ENCODE measurements around the gene TBX4.
"Not testable (repeated sequence)": the region's sequence is repeated elsewhere in the genome, so short reads cannot be mapped to it uniquely, and the experiment has no call there.

TBX4 gene

DNA sequence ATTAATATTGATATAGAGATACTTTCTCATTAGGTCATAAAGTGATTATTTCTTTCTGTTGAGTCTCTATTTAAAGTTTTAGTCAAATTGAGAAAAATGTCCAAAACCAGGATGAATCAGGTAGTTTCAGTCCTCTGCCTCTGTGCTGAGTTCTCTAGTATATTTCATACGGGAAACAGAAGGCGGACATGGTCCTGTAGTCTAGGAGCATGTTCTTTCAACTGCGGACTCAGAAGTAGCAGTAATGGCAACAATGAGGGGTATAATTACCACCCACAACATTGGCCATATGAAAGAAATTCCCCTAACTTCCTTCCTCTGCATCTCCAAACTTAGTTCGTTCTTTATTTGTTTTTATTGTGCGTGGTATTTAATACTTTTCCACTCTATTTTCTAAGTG lies 50.1 kb downstream of the TBX4 start:
- DNase-seq = no peak

DNA sequence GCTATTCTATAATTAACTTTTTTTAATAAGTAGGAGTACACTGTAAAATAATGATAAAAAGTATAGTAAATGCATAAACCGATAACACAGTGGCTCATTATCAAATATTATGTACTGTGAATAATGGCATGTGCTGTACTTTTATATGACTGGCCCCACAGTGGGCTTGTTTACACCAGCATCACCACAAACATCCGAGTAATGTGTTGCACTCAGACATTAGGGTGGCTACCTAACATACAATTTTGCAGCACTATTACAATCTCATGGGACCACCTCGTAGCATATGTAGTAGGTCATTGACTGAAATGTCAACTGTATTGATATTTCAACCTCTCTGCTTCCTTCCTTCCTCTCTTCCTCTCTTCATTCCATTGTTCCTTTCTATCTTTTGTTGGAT lies 51.7 kb downstream of the TBX4 start:
- DNase-seq = no peak

DNA sequence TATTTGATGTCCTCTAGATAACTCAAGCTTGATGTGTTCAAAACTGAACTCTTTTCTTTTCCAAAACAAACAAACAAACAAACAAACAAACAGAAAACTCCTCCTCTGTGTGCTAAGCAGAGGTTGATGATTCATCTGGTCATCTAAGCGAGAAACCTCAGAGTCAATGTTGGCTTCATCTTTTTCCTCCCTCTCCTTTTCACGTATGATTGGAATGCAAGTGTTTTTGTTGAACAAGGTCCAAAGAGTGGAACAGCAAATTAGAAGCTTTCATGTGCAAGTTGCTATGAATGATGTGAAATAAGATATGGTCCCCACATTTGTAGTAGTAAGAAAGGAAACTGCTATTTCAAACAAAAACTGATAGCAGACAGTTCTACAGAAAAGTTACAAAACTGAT lies 52.5 kb downstream of the TBX4 start:
- peak; percentile 91 for DNase-seq

DNA sequence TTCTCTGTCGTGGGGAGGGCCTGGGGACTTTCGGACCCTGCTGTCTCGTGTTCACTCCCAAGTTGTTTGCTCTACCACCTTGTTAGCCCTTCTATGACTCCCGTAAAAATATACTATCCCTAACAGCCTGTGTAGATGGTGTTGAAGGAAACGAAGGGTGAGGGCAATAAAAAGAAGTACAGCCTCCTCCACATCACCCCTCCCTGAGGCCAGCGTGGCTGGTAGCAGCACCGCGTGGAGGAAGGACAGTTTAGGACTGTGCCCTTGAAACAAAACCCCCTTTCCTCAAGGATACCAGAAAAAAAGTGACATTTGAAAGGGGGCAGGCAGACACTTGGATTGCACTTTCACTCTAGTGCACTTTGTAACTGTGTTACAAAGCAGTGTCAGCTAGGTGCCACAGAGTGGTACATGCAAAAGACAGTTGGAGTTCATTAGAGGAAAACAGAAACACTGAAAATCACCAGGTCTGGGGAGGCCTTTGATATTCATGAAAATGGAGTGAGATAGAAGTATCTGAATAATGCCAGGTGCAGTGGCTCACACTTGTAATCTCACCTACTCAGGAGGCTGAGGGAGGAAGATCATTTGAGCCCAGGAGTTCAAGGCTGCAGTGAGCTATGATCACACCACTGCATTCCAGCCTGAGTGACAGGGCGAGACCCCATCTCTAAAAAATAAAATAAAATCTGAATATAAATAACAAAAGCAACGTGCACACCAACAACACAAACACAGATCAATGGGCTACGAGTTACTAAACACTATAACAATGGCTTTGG lies 53.8 kb downstream of the TBX4 start:
- DNase-seq = no peak

DNA sequence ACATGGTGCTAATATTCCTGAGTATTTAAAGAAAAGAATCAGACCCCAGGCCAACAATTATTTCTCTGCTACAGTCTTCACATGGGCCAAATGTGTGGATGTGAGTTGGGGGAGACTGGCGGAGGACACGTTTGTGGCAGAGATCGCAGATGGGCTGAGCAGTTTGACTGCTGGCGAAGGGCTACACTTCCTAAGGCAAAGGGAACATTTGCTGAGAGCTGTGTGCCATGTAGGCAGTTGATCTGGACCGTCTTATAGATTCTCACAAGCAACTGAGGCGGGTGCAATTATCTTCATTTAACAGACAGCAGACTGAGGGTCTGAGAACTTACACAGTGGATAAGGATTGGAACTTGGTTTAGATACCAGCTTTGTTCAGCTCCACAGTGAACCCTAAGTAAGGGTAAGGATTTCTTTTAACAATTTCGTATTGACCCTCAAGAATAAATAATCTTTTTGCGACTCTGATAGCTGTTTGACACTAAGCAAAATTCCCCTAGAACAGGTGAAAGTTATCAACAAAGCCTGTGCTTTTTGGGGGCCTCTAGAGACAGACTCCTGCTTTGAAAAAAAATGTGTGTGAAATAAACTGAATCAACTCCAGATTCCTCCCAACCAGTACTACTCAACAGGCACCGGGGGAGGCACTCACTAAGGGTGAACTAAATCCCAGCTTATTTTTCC lies 55.3 kb downstream of the TBX4 start:
- no peak for DNase-seq

DNA sequence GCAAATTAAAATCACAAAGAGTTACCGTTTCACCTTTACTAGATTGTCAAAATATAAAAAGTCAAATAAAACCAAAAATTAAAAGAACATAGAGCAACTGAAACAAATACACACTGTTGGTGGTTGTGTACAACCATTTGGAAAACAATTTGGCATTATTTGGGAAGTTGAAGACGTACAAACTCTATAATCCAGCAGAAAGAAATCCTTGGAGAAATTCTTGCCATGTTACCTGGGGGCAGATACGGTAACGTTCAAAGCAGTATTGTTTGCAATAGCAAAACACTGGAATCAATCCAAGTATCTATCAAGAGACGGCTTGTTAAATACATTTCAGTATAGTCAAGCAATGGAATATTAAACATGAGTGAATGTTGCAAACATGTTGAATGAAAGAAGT lies 56.7 kb downstream of the TBX4 start:
- no peak for DNase-seq

DNA sequence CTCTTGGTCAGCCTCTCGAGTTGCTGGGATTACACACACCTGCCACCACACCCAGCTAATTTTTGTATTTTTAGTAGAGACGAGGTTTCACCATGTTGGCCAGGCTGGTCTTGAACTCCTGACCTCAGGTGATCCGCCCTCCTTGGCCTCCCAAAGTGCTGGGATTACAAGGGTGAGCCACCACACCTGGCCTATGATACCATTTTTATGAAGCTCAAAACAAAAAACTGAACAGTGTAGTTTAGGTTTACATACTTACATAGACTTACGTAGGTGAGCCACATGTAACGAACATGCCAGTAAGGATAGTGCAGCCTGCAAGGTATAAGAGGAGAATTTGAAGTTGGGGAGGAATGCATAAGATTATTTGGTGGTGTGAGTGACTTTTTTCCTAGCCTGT lies 57.2 kb downstream of the TBX4 start:
- DNase-seq = not testable (repeated sequence)

DNA sequence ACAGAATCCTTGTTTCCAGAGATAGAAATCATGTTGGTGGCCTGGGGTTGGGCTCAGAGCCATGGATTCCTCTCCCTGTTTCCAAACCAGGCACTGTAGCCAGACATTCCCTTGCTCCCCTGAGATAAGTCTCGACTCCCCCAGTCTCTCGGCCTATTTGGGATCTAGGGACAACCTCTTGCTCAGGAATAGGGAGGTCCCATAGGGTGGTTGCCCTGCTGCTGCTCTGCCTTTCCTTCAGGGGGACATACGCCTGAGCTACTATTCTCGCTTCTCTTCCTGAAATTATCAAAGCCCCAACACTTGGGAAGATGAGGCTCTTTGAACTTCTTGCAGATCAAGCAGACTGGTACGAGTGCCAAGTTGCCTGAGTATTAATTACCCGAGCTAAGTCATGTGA lies 58.0 kb downstream of the TBX4 start:
- DNase-seq = no peak

DNA sequence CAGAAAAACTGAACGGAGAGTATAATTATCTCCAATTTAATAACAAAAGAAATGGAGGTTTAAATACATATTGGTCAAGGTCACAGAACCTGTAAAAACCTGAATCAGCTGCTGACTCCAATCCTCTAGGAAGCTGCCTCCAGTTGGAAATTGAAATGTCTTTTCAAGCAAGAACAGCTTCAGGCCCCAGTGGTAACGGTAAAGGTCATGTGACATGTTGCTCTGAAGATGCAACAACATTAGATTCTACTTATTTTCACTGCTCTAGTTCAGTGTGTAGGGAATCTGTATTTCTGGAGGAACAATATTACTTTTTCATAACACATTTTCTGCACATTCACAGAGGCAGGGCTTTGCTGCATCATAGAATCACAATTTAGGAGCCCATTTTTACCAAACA lies 58.8 kb downstream of the TBX4 start:
- DNase-seq = no peak

DNA sequence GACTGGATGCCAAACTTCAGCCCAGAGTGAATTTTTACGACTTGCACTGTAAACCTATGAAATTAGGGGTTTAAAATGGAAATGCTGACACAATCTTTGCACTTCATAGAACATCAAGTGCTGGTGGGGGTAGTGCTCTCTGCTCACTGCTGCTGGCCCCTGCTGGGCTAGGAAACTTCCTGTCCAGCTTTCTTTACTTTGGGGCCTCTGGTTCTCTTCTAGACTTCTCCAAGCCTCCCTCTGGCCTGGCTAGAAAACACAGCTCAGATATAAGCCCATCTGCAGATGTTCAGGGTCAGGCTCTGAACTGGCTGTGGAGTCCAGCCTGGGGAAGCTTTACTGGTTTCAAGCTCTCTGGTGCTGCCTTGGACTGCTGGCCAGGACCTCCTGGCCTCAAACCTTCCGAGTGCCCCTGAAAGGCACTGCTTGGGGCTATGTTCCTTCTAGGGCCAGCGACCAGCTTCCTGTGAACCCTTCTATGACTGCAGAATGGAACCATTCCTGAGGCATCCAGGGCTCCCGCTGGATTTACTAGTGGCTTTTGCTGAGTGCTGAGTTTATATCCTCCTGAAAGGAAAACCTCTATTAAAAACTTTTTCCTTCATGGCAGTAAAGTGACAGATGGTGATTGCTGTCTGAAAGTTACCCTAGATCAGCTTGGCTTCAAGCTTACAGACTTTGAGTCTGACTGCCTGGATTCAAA lies 59.4 kb downstream of the TBX4 start:
- DNase-seq = no peak

DNA sequence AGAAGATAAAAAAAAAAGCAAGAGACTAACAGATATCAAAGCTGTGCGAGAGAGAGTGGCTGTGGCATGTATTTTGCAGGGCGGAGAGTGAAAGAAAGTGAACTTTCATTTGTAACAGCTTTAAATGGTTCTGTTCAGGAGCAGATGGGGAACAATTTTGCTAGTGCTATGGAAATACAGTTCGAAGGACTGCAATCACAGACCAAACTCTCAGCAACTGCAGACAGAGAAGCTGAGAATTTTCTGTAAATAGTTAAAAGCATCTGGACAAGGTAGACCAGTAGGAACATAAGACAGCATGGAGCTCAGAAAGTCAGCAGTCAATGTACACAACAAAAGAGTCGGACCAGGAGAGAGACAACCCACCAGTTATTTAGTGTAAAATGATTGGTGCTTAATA lies 62.3 kb downstream of the TBX4 start:
- DNase-seq = no peak

DNA sequence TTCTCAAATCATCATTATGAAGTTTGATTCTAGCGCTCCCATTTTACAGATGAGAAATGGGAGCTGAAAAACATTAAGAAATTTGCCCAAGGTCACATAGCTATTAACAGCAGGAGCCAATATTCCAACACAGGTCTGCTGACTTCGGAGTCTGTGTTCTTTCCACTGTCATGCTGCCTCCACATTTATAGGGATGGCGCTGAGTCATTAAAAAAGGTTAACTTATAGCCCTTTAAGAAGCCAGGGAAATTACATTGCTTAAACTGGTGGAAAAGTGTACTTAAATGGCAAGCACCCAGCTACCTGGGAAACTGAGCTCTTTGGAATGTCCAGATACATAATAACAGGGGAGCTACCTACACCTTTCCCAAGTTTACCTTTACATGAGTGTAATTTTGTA lies 65.0 kb downstream of the TBX4 start:
- DNase-seq = no peak

DNA sequence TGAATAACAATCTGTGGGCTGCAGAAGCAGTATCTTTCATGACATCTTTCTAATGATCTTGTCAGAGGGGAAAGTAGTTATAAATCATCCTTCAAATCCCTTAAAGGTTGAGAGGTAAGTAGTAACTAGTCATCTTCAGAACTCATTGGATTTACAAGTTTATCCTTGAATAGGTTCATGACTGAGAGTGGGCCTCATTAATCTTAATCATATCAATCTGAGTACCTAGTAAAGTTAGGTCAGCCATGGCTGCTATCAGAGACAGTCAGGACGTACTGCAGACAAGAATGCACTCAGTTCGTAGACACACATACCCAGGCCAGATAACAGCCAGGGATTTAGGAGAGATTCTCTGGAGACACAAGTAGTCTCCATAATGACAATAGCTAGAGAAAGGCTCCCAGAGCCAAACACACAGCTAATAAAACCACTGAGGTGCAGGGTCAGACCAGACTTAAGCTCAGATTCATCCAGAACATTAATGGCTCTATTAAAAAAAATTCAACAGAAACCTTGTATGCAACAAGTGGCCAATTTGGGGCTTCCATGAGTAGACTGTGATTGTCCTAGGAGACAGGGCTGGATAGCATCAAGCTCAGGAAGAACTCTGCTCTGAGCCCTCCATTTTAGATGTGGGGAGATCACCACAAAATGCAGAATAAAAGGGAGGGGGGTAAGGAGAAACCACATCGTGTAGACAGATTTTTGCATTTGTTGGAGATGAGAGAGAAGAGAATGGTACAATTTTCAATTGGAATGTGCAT lies 65.8 kb downstream of the TBX4 start:
- DNase-seq = no peak

DNA sequence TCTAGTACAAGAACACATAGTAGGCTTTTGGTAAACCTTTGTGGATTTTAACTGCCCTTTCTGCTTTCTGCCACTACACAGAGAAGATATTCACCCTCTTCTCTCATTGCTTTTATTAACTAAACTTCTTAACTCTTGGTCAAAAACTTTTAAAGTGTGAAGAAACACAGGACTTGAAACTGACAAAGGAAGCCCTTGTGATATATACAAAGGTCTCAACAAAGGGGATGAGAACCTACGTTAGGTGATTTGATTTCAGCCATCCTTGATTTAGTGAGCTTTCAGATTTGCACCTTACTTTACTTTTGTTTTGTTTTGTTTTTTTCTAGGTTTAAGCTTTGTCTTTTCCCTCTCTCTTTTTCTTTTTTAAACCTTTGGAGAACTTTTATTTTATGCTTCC lies 66.9 kb downstream of the TBX4 start:
- no peak for DNase-seq

DNA sequence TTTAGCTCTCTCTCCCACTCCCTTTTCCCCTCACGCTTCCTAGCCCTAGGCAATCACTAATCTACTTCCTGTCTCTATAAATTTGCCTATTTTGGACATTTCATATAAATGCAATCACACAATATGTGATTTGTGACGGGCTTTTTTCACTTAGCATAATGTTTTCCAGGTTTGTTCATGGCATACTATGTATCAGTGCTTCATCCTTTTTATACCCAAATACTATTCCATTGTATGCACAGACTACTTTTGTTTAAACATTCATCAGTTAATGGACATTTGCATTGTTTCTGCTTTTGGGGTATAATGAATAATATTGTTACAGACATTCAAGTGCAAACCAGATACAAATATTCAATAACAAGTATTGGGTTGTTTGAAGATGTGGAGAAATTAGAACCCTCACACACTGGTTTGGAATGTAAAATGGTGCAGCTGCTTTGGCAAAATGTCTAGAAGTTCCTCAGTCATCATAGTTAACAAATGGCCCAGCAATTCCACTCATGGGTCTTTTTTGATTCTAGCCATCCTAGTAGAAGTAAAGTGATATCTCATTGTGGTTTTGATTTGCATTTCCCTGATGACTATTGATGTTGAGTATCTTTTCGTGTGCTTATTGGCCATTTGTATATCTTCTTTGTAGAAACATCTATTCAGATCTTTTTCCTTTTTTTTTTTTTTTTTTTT lies 67.7 kb downstream of the TBX4 start:
- DNase-seq = no peak

DNA sequence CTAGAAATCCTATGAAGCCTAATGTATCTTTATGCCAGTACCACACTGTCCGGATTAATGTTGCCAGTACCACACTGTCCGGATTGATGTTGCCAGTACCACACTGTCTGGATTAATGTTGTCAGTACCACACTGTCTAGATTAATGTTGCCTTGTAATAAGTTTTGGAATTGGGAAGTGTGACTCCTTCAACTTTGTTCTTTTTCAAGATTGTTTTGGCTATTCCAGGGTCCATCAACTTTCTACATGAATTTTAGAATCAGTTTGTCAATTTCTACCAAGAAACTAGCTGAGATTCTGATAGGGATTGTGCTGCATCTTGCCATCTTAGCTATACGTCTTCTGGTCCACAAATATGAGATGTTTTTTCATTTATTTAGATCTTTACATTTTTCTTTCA lies 68.7 kb downstream of the TBX4 start:
- no peak for DNase-seq

DNA sequence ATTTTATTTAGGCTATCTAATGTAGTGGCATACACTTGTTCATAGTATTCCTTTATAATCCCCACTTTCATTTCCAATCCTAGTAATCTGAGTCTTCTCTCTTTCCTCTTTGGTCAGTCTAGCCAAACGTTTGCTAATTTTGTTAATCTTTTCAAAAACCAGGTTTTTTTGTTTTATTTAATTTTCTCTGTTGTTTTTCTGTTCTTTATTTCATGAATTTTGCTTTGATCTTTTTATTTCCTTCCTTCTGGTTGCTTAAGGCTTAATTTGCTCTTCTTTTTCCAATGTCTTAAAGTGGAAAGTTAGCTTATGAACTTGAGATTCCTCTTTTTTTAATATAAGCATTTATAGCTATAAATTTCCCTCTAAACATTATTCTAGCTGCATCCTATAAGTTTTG lies 69.9 kb downstream of the TBX4 start:
- DNase-seq = no peak

DNA sequence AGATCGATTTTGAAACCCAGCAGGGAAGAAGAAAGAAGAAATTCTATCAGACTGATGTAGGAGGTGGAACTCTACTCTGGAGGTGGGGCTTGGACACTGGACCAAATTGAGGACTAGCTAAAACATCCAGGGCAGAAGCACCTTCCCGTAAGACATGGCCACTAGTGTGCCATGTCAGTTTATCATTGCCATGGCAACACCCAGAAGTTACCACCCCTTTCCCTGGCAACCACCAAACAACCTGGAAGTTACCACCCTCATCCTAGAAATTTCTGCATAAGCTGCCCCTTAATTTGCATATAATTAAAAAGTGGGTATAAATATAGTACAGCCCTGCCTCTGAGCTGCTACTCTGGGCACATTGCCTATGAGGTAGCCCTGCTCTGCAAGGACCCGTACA lies 72.1 kb downstream of the TBX4 start:
- no peak for DNase-seq

DNA sequence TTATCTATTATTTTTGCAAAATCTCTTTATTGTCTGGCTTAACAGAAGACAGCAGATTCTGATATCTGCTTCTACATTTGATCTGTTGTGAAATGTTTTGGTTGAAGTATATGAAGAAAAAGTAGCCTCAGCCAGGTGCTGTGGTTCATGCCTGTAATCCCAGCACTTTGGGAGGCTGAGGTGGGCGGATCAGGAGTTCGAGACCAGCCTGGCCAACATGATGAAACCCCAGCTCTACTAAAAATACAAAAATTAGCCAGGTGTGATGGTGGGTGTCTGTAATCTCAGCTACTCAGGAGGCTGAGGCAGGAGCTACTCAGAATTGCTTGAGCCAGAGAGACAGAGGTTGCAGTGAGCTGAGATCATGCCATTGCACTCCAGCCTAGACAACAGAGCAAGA lies 75.2 kb downstream of the TBX4 start:
- not testable (repeated sequence) for DNase-seq

DNA sequence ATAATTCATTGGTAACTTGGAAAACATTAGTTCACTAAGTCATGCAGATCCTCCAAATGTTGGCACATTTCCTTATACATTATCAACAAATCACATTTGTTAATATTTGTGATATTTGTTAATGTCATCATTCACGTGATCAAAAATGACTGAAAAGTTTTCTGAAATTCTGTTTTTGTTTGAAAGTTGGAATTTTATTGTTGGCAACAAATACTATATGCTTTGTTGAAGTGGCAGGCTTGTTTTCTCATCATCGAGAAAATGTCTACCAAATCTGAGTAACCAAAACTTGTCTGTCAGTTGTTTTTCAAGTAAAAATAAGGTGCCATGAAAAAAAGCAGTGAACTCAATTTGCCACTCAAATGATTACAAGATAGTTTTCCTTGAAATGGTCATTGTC lies 75.9 kb downstream of the TBX4 start:
- no peak for DNase-seq

DNA sequence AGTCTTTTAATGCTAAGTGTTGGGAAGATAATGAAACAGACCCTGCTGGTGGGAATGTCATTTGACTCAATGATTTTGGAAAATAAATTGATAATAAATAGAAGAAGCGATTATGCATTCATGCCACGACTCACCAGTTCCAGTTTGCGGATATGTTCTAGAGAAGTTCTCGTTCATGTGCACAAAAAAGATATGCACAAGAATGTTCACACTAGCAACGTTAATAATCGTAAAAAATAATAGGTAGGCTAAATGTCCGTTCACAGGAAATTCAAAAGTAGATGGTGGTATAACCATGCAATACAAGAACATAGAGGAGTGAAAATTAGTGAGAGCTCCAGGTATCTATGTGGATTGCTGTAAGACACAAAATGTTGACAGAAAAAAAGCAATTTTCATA lies 79.0 kb downstream of the TBX4 start:
- DNase-seq = no peak

DNA sequence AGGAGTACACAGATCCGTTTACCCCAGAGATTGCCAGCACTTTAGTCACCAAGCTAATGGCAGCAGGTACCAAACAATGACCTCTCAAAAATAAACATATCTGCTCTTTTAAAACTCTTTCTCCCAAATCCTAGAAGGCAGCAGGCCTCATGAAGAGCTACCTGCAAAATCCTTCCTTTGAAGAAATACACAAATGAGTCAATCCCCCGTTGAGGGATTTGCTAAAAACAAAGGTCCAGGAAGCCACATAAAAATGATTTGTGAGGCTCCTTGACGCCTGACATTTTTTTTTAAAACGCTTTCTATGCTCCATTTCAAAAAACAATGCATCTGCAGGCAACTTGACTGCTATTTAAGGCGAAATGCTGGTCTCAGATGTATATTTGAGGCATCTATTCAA lies 80.6 kb downstream of the TBX4 start:
- DNase-seq = no peak

DNA sequence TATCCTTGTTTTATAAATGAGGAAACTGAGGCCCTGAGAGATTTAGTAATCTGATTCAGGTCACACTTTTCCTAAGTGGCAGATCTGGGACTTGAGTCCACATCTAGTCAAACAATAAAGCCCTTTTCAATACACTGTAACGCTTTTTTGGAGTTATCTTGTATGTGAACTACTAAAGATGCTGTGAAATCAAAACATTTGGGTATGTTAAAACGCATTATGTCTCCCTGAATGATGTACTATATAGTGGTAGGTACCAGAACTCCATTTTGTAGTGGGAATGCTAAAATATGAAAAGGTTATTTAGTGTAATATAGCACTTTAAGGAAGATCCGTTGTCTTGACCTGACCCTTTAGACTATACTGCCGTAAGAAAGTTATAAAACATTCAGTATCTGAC lies 81.6 kb downstream of the TBX4 start:
- DNase-seq = no peak
